Tibial artery (tissue), 4 donors: ENCODE measurements around the gene BICC1.

Source experiments
- DNase-seq, 2 donors: peaks; one replicate each; pipeline ENCODE4 v3.0.0-alpha.2; 2019
- H3K27ac ChIP-seq, 2 donors: fragments of 200-600 bp; sonication (generic) in 1 of 2; 1 replicate in 1 of 2; 2 replicates in 1 of 2; pipeline ENCODE4 v1.5.1; 2018 to 2019; ENCODE audit warnings: mild to moderate bottlenecking in 1 of 2
- H3K27me3 ChIP-seq, 2 donors: fragments of 200-600 bp; sonication (generic) in 1 of 2; one replicate each; pipeline versions ENCODE4 v1.5.1 to v1.6.0; 2016 to 2019
- H3K36me3 ChIP-seq, 3 donors: fragments of 200-600 bp; sonication (generic) in 2 of 3; one replicate each; pipeline ENCODE4 v1.5.1; 2016 to 2019; ENCODE audit warnings: mild to moderate bottlenecking in 2 of 3
- H3K4me1 ChIP-seq, 4 donors: fragments of 200-600 bp; sonication (generic) in 2 of 4; 1 replicate in 3 of 4; 2 replicates in 1 of 4; pipeline ENCODE4 v1.5.1; 2016 to 2019
- H3K4me3 ChIP-seq, 2 donors: fragments of 200-600 bp; sonication (generic) in 1 of 2; 1 replicate in 1 of 2; 2 replicates in 1 of 2; pipeline ENCODE4 v1.5.1; 2018 to 2019; ENCODE audit warnings: mild to moderate bottlenecking in 2 of 2
- H3K9me3 ChIP-seq, 3 donors: fragments of 200-600 bp; sonication (generic) in 1 of 3; one replicate each; pipeline ENCODE4 v1.5.1; 2016 to 2019
- intact Hi-C: fragments of 100-400 bp; cut with DNase I; formaldehyde crosslinking; loops from one replicate; pipeline ENCODE4 v1.15.0; 2023; ENCODE audit warnings: low total_unique reads
- TF ChIP-seq, protein P1 (sequence below), 2 experiments: fragments of 200-600 bp in 1 of 2; fragments of 450-650 bp in 1 of 2; IDR thresholded peaks; one replicate each; pipeline ENCODE4 v1.5.1; 2017 to 2019; ENCODE audit warnings: antibody characterized with exemption in 2 of 2, mild to moderate bottlenecking in 1 of 2, moderate library complexity in 1 of 2

BICC1 gene

GRCh38 chr10:58838561-58839208, 326.0 kb downstream of the BICC1 start:
- intact Hi-C loops = no loop called here

DNA sequence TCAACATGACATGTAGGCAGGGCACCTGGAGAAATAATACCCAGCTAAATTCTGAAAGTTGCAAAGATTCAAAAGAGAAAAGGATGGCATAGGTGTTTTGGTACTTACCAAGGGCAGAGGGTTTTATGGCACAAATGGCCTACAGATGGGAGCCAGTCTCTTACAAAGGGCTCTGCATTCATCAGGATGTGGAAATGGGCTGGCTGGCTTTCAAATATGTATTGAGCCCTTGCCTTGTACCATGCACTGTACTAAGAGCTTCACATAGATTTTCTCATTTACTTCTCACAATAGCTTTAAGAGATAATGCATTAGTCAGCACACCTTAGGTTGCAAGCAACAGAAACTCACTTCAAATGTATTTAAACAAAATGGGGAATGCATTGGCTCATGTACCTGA, 327.1 kb downstream of the BICC1 start:
- TF ChIP-seq, protein P1, sequence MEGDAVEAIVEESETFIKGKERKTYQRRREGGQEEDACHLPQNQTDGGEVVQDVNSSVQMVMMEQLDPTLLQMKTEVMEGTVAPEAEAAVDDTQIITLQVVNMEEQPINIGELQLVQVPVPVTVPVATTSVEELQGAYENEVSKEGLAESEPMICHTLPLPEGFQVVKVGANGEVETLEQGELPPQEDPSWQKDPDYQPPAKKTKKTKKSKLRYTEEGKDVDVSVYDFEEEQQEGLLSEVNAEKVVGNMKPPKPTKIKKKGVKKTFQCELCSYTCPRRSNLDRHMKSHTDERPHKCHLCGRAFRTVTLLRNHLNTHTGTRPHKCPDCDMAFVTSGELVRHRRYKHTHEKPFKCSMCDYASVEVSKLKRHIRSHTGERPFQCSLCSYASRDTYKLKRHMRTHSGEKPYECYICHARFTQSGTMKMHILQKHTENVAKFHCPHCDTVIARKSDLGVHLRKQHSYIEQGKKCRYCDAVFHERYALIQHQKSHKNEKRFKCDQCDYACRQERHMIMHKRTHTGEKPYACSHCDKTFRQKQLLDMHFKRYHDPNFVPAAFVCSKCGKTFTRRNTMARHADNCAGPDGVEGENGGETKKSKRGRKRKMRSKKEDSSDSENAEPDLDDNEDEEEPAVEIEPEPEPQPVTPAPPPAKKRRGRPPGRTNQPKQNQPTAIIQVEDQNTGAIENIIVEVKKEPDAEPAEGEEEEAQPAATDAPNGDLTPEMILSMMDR (IDR thresholded peaks at IDR 0.05) = no peak
- no peak overlapping the region for H3K4me3 ChIP-seq
- H3K9me3 ChIP-seq = no peaks in the 10 kb centered on the region
- no peaks in the 10 kb centered on the region for H3K4me1 ChIP-seq
- no peak for DNase-seq
- no peaks in the 10 kb centered on the region for H3K36me3 ChIP-seq
- no peak overlapping the region for H3K27ac ChIP-seq
- no peaks in the 10 kb centered on the region for H3K27me3 ChIP-seq
- intact Hi-C loops = no loop called here

More at GRCh38 chr10:58838561-58839208, 326.0 kb downstream of the BICC1 start:
- Histone ChIP-seq H3K27ac (no peak overlapping the region), H3K4me1 (peaks cover 0 to 10% (median 0%) of the 10 kb centered on the region in 4 donors), H3K4me3 (no peak overlapping the region), H3K27me3 (no peaks in the 10 kb centered on the region), H3K9me3 (no peaks in the 10 kb centered on the region), H3K36me3 (no peaks in the 10 kb centered on the region)
- no peak for DNase-seq
- TF ChIP-seq, protein P1 (IDR thresholded peaks at IDR 0.05) = no peak

DNA sequence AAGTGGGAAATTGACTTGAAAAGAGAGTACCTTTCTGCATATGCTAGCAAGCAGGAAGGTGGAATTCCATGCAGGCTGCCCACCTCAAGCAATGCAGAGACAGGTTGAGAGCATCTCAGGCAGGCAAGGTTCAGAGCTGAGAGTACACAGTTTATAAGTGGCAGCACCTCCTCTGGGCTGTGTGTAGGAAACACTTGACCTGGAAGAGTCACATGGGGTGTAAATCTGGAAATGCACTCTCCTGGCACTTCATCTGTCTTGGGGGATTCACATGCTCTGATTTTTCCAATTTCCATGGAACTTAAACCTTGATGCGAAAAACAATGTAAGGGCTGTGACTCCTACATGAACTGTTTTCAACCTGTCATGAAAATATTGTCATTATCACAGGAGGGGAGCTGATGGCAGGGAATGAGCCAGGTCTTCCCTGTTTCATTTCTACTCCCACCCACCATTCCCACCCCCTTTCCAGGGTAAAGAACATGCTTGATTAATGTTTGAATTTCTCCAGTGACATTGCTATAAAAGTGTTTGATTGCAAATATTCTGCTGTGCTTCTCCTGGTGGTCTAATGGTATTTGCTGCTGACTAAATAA, 328.3 kb downstream of the BICC1 start:
- Histone ChIP-seq H3K27ac (no peak overlapping the region), H3K4me1 (no peaks in the 10 kb centered on the region), H3K4me3 (no peak overlapping the region), H3K27me3 (no peaks in the 10 kb centered on the region), H3K9me3 (no peaks in the 10 kb centered on the region), H3K36me3 (no peaks in the 10 kb centered on the region)
- intact Hi-C loops = no loop called here
- DNase-seq = no peak
- TF ChIP-seq, protein P1 (IDR thresholded peaks at IDR 0.05) = no peak

DNA sequence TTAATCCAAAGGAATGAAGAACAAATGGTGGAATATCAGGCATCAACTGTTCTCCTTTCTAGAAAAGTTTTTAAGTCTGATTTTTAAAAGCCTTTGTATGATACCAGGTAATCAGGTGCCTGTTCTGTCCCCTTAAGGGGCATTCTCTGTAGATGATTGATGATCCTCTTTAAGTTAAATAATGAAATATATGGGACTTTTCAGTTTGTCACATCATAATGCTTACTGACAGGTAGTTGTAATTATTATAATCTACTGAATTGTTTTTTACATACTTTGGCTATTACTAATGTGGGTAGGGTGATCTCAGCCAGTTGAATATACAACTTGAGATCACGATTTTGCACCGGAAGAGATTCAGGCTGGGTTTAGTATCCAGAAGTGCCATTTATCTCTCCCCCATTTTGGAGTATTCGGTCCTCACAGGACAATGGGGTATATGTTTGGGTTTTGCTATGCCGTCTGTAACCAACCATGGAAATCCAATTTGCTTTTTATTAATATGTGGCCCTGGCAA, 330.2 kb downstream of the BICC1 start:
- Histone ChIP-seq H3K27me3 (no peaks in the 10 kb centered on the region), H3K4me1 (no peaks in the 10 kb centered on the region), H3K9me3 (no peaks in the 10 kb centered on the region), H3K27ac (no peak overlapping the region), H3K36me3 (no peaks in the 10 kb centered on the region), H3K4me3 (no peak overlapping the region)
- intact Hi-C loops = no loop called here
- no peak for DNase-seq
- TF ChIP-seq, protein P1 (IDR thresholded peaks at IDR 0.05) = no peak

GRCh38 chr10:58843760-58844159, 331.1 kb downstream of the BICC1 start:
- H3K9me3 ChIP-seq = no peaks in the 10 kb centered on the region
- TF ChIP-seq, protein P1 (IDR thresholded peaks at IDR 0.05) = no peak
- no peak overlapping the region for H3K27ac ChIP-seq
- no peak for DNase-seq
- intact Hi-C loops = no loop called here
- no peaks in the 10 kb centered on the region for H3K36me3 ChIP-seq
- H3K4me3 ChIP-seq = no peak overlapping the region
- H3K27me3 ChIP-seq = no peaks in the 10 kb centered on the region
- no peaks in the 10 kb centered on the region for H3K4me1 ChIP-seq
